HG02798 (cell line): ENCODE data around the gene ACHE.
"Not testable (repeated sequence)": the region's sequence is repeated elsewhere in the genome, so short reads cannot be mapped to it uniquely, and the experiment has no call there.

Experiments used
- ATAC-seq: cut with Tn5 transposase; IDR thresholded peaks from one replicate; pipeline ENCODE4 v1.9.1; 2021; ENCODE audit warnings: mild to moderate bottlenecking; ENCODE audit not compliant: unreplicated experiment, poor library complexity

ACHE gene

GRCh38 chr7:100865938-100866728, 29.6 kb downstream of the ACHE start:
- ATAC-seq = no peak

- ATAC-seq = no peak
Measured at GRCh38 chr7:100865372-100865911, 30.2 kb downstream of the ACHE start.

- ATAC-seq = no peak
Measured at GRCh38 chr7:100864263-100864845, 31.3 kb downstream of the ACHE start.

GRCh38 chr7:100863406-100863950, 32.2 kb downstream of the ACHE start:
- ATAC-seq = no peak

GRCh38 chr7:100861616-100861985, 34.1 kb downstream of the ACHE start:
- no peak for ATAC-seq

- no peak for ATAC-seq
Measured at GRCh38 chr7:100860702-100861615, 34.7 kb downstream of the ACHE start.

GRCh38 chr7:100859856-100860255, 35.8 kb downstream of the ACHE start:
- no peak for ATAC-seq

GRCh38 chr7:100856871-100857282, 38.8 kb downstream of the ACHE start:
- no peak for ATAC-seq

GRCh38 chr7:100855515-100855914, 40.2 kb downstream of the ACHE start:
- ATAC-seq = no peak

- not testable (repeated sequence) for ATAC-seq
Measured at GRCh38 chr7:100854899-100855298, 40.8 kb downstream of the ACHE start.

- no peak for ATAC-seq
Measured at GRCh38 chr7:100854146-100854895, 41.4 kb downstream of the ACHE start.

GRCh38 chr7:100852048-100852872, 43.4 kb downstream of the ACHE start, which contains the start of gene SLC12A9:
Gene SLC12A9 (plus strand): TSS chr7:100852713. CDS start chr7:100854198, 1,485 bp downstream.
- ATAC-seq = peak; percentile 94

GRCh38 chr7:100847360-100847759, 48.3 kb downstream of the ACHE start:
- no peak for ATAC-seq

- ATAC-seq = no peak
Measured at GRCh38 chr7:100840470-100841100, 55.1 kb downstream of the ACHE start.
